ENCODE measurements around the gene DDR2. TPM values are rescaled to one million over a fixed set of nuclear protein-coding genes. Genes with fewer than 3 reads are reported as not detected.
"Not testable (repeated sequence)": the region's sequence is repeated elsewhere in the genome, so short reads cannot be mapped to it uniquely, and the experiment has no call there.

DDR2 gene
- total RNA-seq, 1 donor from 2014 or later = 26.9 TPM

DNA sequence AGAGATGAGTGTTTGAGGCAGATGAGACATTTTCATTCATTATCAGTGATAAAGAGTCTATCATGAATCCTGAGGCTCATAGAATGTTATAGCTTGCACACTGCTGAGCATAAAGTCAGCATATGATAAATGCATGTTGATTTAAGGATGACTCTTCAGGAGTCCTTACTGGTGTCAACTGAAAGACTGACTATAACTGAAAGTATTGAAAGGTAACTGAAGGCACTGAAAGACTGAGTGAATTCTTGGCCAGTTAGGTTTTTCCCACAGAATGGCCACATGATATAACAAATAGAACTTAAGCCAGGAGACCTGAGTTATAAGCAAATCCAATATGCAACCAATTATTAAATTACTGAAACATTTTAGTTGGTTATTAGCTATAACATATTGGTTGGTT lies 89.2 kb downstream of the DDR2 start:
- H3K4me3 ChIP-seq = no peak overlapping the region
- intact Hi-C loops (cut with micrococcal nuclease) = no loop called here
- H3K36me3 ChIP-seq = peaks cover 3% of the 10 kb centered on the region
- H3K27ac ChIP-seq (replicated peaks) = no peak overlapping the region
- TF ChIP-seq, protein P1, sequence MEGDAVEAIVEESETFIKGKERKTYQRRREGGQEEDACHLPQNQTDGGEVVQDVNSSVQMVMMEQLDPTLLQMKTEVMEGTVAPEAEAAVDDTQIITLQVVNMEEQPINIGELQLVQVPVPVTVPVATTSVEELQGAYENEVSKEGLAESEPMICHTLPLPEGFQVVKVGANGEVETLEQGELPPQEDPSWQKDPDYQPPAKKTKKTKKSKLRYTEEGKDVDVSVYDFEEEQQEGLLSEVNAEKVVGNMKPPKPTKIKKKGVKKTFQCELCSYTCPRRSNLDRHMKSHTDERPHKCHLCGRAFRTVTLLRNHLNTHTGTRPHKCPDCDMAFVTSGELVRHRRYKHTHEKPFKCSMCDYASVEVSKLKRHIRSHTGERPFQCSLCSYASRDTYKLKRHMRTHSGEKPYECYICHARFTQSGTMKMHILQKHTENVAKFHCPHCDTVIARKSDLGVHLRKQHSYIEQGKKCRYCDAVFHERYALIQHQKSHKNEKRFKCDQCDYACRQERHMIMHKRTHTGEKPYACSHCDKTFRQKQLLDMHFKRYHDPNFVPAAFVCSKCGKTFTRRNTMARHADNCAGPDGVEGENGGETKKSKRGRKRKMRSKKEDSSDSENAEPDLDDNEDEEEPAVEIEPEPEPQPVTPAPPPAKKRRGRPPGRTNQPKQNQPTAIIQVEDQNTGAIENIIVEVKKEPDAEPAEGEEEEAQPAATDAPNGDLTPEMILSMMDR (IDR thresholded peaks at IDR 0.05; ENCODE audit: borderline replicate concordance) = no peak
- peaks cover 1% of the 10 kb centered on the region for H3K4me1 ChIP-seq
- DNase-seq = no peak
- no peaks in the 10 kb centered on the region for H3K9me3 ChIP-seq (replicated peaks)
- H3K27me3 ChIP-seq (ENCODE audit: low read depth) = no peaks in the 10 kb centered on the region

DNA sequence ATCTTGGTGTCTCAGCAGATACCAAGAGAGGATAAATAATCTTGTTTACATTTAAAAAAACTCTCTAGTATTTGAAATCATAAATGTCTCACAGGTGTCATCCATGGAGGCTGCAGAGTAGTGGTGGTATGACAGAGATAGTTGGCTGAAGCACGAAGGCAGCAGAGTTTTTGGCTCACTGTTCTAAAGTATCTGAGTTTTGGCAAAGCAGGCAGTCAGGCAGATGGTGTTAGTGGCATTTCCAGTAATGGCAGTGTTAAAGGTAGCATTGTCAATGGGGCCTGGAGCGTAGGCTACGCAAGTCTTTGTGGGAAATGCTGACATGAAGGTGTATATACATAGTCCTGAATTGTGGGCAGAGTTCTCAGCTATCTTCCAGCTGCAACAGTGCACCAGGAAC lies 89.8 kb downstream of the DDR2 start:
- no peak overlapping the region for H3K4me3 ChIP-seq
- H3K9me3 ChIP-seq (replicated peaks) = no peaks in the 10 kb centered on the region
- peaks cover 3% of the 10 kb centered on the region for H3K36me3 ChIP-seq
- TF ChIP-seq, protein P1 (IDR thresholded peaks at IDR 0.05; ENCODE audit: borderline replicate concordance) = no peak
- no peaks in the 10 kb centered on the region for H3K4me1 ChIP-seq
- no peaks in the 10 kb centered on the region for H3K27me3 ChIP-seq (ENCODE audit: low read depth)
- no peak overlapping the region for H3K27ac ChIP-seq (replicated peaks)
- intact Hi-C loops (cut with micrococcal nuclease) = no loop called here
- DNase-seq = no peak

DNA sequence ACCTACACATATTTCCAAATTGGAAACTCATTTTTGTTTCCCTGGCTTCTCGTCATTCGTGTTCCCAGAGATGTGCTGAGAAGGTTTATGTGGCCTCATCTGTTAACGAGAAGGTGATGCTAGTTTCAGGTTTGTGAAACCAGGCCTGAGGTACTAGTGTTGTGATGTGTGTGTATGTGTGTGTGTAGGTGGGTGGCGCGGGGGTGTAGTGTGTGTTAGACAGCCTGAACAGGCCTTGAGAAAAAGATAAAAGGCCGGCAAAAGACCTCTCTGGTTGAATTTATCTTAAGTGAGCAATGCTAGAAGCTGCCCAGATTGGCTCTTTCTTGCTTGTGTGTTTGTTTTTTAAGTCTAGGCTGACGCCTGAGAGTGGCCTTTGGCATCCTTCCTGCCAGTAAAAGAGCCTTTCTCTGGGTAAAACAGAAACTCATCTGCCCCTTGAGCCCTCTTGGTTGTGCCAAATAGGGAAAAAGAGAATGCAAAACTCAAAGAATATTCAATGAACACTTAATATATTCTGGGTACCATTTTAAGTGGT lies 92.4 kb downstream of the DDR2 start:
- H3K4me3 ChIP-seq = no peak overlapping the region
- no peak overlapping the region for H3K27ac ChIP-seq (replicated peaks)
- TF ChIP-seq, protein P1 (IDR thresholded peaks at IDR 0.05; ENCODE audit: borderline replicate concordance) = no peak
- H3K36me3 ChIP-seq = no peaks in the 10 kb centered on the region
- no peak for DNase-seq
- H3K27me3 ChIP-seq (ENCODE audit: low read depth) = no peaks in the 10 kb centered on the region
- intact Hi-C loops (cut with micrococcal nuclease) = no loop called here
- H3K4me1 ChIP-seq = no peaks in the 10 kb centered on the region
- H3K9me3 ChIP-seq (replicated peaks) = no peaks in the 10 kb centered on the region

DNA sequence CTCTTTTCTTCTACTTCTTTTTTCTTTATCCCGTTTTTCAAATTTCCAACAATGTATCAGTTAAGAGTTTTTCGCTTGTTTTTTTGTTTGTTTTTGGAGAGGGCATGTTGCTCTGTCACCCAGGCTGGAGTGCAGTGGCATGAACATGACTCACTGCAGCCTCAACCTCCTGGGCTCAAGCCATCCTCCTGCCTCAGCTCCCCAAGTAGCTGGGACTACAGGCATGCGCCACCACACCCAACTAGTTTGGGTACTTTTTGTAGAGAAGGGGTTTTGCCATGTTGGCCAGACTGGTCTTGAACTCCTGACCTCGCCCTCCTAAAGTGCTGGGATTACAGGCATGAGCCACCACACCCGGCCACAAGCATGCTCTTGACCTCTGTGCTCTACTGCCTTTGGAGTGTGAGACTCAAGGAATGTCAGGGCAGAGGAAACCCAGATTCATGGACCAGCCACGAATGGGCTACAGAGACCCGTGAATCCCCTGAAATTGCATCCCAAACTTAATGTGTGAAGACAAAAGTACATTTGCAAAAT lies 93.1 kb downstream of the DDR2 start:
- no peaks in the 10 kb centered on the region for H3K9me3 ChIP-seq (replicated peaks)
- intact Hi-C loops (cut with micrococcal nuclease) = no loop called here
- no peak overlapping the region for H3K4me3 ChIP-seq
- no peaks in the 10 kb centered on the region for H3K4me1 ChIP-seq
- no peak overlapping the region for H3K27ac ChIP-seq (replicated peaks)
- no peak for DNase-seq
- no peaks in the 10 kb centered on the region for H3K36me3 ChIP-seq
- TF ChIP-seq, protein P1 (IDR thresholded peaks at IDR 0.05; ENCODE audit: borderline replicate concordance) = no peak
- no peaks in the 10 kb centered on the region for H3K27me3 ChIP-seq (ENCODE audit: low read depth)

DNA sequence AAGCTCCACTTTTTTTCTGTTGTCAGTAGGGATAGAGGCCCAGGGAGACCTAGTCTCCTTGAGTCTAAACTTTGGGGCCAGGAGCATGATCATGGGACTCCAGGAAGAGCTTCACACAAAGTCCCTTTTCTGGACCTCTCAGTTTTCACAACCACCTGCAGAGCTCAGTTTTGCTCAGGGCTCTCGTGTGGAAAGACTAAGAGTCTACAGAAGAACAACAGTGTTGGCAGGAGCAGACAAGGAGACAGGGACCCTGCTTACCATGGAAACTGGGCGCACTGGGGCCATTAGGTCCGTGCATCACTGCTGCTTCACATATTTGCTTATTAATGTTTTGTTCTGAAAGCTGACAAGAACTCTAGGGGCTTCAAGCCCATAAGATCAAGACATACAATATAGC lies 94.3 kb downstream of the DDR2 start:
- H3K36me3 ChIP-seq = no peaks in the 10 kb centered on the region
- intact Hi-C loops (cut with micrococcal nuclease) = no loop called here
- H3K27me3 ChIP-seq (ENCODE audit: low read depth) = no peaks in the 10 kb centered on the region
- TF ChIP-seq, protein P1 (IDR thresholded peaks at IDR 0.05; ENCODE audit: borderline replicate concordance) = no peak
- H3K9me3 ChIP-seq (replicated peaks) = no peaks in the 10 kb centered on the region
- peaks cover 5% of the 10 kb centered on the region for H3K4me1 ChIP-seq
- no peak for DNase-seq
- H3K4me3 ChIP-seq = no peak overlapping the region
- H3K27ac ChIP-seq (replicated peaks) = no peak overlapping the region

DNA sequence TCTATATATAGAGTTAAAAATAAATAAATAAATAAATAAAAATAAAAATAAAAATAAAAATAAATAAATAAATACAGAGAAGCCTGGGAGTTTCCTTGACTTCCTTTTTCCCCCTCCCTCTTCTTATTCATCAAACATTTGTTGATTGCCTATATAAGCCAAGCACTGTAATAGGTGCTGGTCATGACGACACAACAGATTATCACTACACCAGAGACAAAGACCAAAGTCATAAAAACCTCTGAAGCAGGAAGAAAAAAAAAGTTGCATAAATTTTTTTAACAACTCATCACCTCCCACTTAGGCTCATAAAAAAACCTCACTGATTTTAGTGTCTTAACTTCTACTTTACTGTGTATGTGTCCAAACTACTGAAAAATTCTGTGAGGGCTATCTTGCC lies 95.2 kb downstream of the DDR2 start:
- intact Hi-C loops (cut with micrococcal nuclease); H3K27me3 ChIP-seq (ENCODE audit: low read depth); H3K27ac ChIP-seq (replicated peaks); H3K9me3 ChIP-seq (replicated peaks); H3K4me3 ChIP-seq; DNase-seq; H3K36me3 ChIP-seq: not testable (repeated sequence)
- peaks cover 15% of the 10 kb centered on the region for H3K4me1 ChIP-seq
